HEK293 (cell line): ENCODE results near the gene PIK3R1.

Source experiments
- ZNF274 ChIP-seq, 2 experiments: fragments of 200-500 bp in 1 of 2; fragments of 450-650 bp in 1 of 2; sonication (Bioruptor generic) in 1 of 2; formaldehyde crosslinking in 1 of 2; IDR thresholded peaks; 2 replicates each; pipeline versions ENCODE4 v1.5.1 to v1.6.1; 2014 to 2016; ENCODE audit warnings: borderline replicate concordance in 1 of 2, inconsistent platforms in 1 of 2, low read length in 1 of 2, missing biosample characterization in 1 of 2, missing genetic modification characterization in 1 of 2
- ZNF529 ChIP-seq: fragments of 450-650 bp; formaldehyde crosslinking; IDR thresholded peaks from 2 replicates; pipeline ENCODE4 v1.5.1; 2017; ENCODE audit warnings: missing genetic modification characterization, missing biosample characterization; ENCODE audit not compliant: insufficient replicate concordance
- ZNF560 ChIP-seq: fragments of 450-650 bp; formaldehyde crosslinking; IDR thresholded peaks from 2 replicates; pipeline ENCODE4 v1.5.1; 2017; ENCODE audit warnings: missing biosample characterization, missing genetic modification characterization, borderline replicate concordance
- TF ChIP-seq, protein P1 (sequence below): fragments of 450-650 bp; formaldehyde crosslinking; IDR thresholded peaks from 2 replicates; pipeline ENCODE4 v1.5.1; 2016; ENCODE audit warnings: missing biosample characterization, missing genetic modification characterization

DNA sequence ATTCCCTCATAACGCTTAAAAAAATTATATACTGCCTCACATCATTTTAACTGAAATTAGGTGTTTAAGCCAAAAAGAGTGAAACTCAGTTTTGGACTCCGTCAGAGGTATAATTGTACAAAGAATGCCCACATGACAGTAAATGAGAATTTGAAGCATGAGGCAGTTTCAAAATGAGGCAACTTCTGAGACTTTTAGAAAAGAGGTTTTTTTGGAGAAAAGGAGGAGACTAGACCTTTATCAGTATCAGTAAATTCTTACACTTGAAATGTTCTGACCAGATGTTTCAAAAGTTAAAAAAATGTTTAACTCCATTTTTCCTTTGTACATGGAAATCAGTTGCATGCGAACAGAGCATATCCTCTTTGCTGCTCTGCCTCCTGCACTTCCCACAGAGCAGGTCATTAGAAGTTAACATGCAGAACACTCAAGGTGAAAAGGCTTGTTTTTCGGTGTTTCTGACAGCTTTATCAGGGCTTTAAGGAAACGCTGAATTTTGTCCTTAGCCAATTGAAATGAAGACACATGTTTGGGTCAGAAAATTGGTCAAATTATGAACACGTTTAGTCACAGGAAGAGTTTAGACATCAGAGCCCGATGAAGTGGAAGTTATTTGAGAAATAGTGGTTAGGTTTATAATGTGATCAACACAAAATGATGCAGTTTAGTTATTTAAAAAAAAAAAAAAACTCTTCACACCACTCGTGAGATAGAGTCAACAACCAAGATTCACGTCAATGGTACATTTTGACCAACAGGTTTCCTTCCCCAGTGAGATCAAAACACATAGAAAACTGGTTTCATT, 59.5 kb downstream of the PIK3R1 start:
- TF ChIP-seq ZNF529 (no peak), ZNF274 (IDR thresholded peaks at IDR 0.05; ENCODE audit: low read length) (no peak), ZNF274 (tag by site-specific recombination; IDR thresholded peaks at IDR 0.05; ENCODE audit: borderline replicate concordance) (no peak), ZNF560 (no peak)
- TF ChIP-seq, protein P1, sequence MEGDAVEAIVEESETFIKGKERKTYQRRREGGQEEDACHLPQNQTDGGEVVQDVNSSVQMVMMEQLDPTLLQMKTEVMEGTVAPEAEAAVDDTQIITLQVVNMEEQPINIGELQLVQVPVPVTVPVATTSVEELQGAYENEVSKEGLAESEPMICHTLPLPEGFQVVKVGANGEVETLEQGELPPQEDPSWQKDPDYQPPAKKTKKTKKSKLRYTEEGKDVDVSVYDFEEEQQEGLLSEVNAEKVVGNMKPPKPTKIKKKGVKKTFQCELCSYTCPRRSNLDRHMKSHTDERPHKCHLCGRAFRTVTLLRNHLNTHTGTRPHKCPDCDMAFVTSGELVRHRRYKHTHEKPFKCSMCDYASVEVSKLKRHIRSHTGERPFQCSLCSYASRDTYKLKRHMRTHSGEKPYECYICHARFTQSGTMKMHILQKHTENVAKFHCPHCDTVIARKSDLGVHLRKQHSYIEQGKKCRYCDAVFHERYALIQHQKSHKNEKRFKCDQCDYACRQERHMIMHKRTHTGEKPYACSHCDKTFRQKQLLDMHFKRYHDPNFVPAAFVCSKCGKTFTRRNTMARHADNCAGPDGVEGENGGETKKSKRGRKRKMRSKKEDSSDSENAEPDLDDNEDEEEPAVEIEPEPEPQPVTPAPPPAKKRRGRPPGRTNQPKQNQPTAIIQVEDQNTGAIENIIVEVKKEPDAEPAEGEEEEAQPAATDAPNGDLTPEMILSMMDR (tag by site-specific recombination) = no peak
